Fibroblast of lung (primary cell): Measurements from ENCODE around the gene PVR.

ENCODE experiments used
- EZH2 ChIP-seq: IDR thresholded peaks from 2 replicates; pipeline ENCODE4 v1.5.1; 2012; ENCODE audit warnings: low read length, control low read depth, mild to moderate bottlenecking; ENCODE audit errors: missing control alignments
- TF ChIP-seq, protein P1 (sequence below), 2 donors: IDR thresholded peaks in 1 of 2; conservative IDR thresholded peaks in 1 of 2; 1 replicate in 1 of 2; 2 replicates in 1 of 2; pipeline ENCODE4 v1.5.1; 2011 to 2012; ENCODE audit warnings: low read length in 2 of 2, control low read depth in 1 of 2, inconsistent platforms in 1 of 2, low read depth in 1 of 2, mild to moderate bottlenecking in 1 of 2

DNA sequence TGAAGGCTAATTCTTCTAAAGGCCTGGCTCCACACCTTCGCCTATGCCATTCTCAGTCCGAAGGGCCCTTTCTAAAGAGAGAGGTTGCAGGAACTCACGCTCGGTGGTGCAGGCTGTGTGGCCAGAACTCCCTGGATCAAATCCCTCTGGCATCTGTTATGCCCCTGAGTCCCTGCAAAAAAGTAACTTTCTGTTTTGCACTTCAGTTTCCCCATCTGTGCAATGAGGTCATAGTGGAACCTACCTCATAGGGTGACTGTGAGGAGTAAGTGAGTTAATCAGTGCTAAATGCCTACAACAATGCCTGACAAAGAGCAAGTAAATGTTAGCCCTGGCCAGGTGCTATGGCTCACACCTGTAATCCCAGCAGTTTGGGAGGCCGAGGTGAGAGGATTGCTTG is 23.0 kb upstream of the PVR start:
- TF ChIP-seq, protein P1, sequence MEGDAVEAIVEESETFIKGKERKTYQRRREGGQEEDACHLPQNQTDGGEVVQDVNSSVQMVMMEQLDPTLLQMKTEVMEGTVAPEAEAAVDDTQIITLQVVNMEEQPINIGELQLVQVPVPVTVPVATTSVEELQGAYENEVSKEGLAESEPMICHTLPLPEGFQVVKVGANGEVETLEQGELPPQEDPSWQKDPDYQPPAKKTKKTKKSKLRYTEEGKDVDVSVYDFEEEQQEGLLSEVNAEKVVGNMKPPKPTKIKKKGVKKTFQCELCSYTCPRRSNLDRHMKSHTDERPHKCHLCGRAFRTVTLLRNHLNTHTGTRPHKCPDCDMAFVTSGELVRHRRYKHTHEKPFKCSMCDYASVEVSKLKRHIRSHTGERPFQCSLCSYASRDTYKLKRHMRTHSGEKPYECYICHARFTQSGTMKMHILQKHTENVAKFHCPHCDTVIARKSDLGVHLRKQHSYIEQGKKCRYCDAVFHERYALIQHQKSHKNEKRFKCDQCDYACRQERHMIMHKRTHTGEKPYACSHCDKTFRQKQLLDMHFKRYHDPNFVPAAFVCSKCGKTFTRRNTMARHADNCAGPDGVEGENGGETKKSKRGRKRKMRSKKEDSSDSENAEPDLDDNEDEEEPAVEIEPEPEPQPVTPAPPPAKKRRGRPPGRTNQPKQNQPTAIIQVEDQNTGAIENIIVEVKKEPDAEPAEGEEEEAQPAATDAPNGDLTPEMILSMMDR (conservative IDR thresholded peaks at IDR 0.05 in 1 of 2, IDR thresholded peaks at IDR 0.05 in 1 of 2; ENCODE audit: low read depth in 1 of 2, low read length in 2 of 2): no peak
- TF ChIP-seq EZH2: no peak
